HCT116 (cell line): Measurements from ENCODE around the gene IL36RN. TPM values are rescaled to one million over a fixed set of nuclear protein-coding genes. Genes with fewer than 3 reads are reported as not detected.

Experiments used
- ATAC-seq: fragments of 200-7000 bp; cut with Tn5 transposase; 2 replicates; pipeline ENCODE4 v1.9.1; 2020; ENCODE audit warnings: mild to moderate bottlenecking, moderate library complexity
- BruUV-seq: library from RNA; stranded (reverse); fragments of 400-500 nt; replicated peaks from 2 replicates; lab custom pipeline; 2021; lab: Mats Ljungman, UMichigan
- CTCF ChIA-PET: fragments of 300-600 bp; sonication (Branson Sonifier 250); formaldehyde crosslinking; loops from one replicate; lab custom pipeline; 2021; ENCODE audit warnings: antibody characterized with exemption; lab: Charles Lee
- POLR2A ChIA-PET: fragments of 300-600, 350-600 bp; sonication (Branson Sonifier 250); formaldehyde crosslinking; loops from one replicate; lab custom pipeline; 2021; ENCODE audit warnings: antibody characterized with exemption; lab: Charles Lee
- RAD21 ChIA-PET, 2 experiments: fragments of 300-600 bp; sonication (Branson Sonifier 250); formaldehyde crosslinking; loops; one replicate each; lab custom pipeline; 2023; ENCODE audit warnings: low total read pairs in 2 of 2; ENCODE audit not compliant: uncharacterized antibody in 2 of 2, unreplicated experiment in 2 of 2, low non-redundant PET in 1 of 2; lab: Charles Lee
- DNase-seq: peaks from one replicate; pipeline ENCODE4 v3.0.0-alpha.2; 2010; ENCODE audit warnings: low read depth, low spot score
- H2AFZ ChIP-seq: fragments of 200-600 bp; shearing (Covaris generic), sonication (generic); 2 replicates; pipeline ENCODE4 v1.6.1; 2017; ENCODE audit warnings: low read depth, mixed run types, mixed read lengths, antibody characterized with exemption, low read length; ENCODE audit not compliant: poor library complexity, severe bottlenecking
- H3K27ac ChIP-seq: 2 replicates; pipeline ENCODE4 v1.5.1; 2012; ENCODE audit warnings: low read depth, low read length
- H3K27me3 ChIP-seq: fragments of 200-600 bp; sonication (generic); 2 replicates; pipeline ENCODE4 v1.6.1; 2016; ENCODE audit warnings: mixed run types, low read length, mixed read lengths; ENCODE audit not compliant: insufficient read depth
- H3K36me3 ChIP-seq, 2 experiments: fragments of 200-500 bp in 1 of 2; fragments of 200-600 bp in 1 of 2; sonication (Bioruptor generic) in 1 of 2; sonication (generic) in 1 of 2; 2 replicates each; pipeline versions ENCODE4 v1.5.1 to v1.6.1; 2014 to 2016; ENCODE audit warnings: low read length in 2 of 2, inconsistent platforms in 1 of 2, mixed read lengths in 1 of 2, mixed run types in 1 of 2; ENCODE audit not compliant: insufficient read depth in 2 of 2, control insufficient read depth in 1 of 2
- H3K4me1 ChIP-seq, 2 experiments: fragments of 200-600 bp in 1 of 2; sonication (generic) in 1 of 2; 2 replicates each; pipeline versions ENCODE4 v1.5.1 to v1.6.1; 2012 to 2017; ENCODE audit warnings: low read length in 2 of 2, inconsistent platforms in 1 of 2, mild to moderate bottlenecking in 1 of 2, mixed read lengths in 1 of 2, mixed run types in 1 of 2, moderate library complexity in 1 of 2; ENCODE audit not compliant: insufficient read depth in 2 of 2, control insufficient read depth in 1 of 2
- H3K4me2 ChIP-seq: fragments of 200-600 bp; sonication (generic); 2 replicates; pipeline ENCODE4 v1.6.1; 2017; ENCODE audit warnings: mixed run types, low read length, mixed read lengths
- H3K4me3 ChIP-seq, 2 experiments: fragments of 200-600 bp in 1 of 2; sonication (generic) in 1 of 2; replicated peaks in 1 of 2; 2 replicates each; pipeline ENCODE4 v1.5.1; 2011 to 2016; ENCODE audit warnings: low read length in 2 of 2, control low read depth in 1 of 2, low read depth in 1 of 2, mild to moderate bottlenecking in 1 of 2, mixed read lengths in 1 of 2, mixed run types in 1 of 2
- H3K79me2 ChIP-seq: fragments of 200-600 bp; sonication (generic); 2 replicates; pipeline ENCODE4 v1.6.1; 2017; ENCODE audit warnings: mild to moderate bottlenecking, mixed run types, low read length, moderate library complexity, mixed read lengths; ENCODE audit not compliant: insufficient read depth
- H3K9ac ChIP-seq: fragments of 200-600 bp; sonication (generic); 2 replicates; pipeline ENCODE4 v1.6.1; 2016; ENCODE audit warnings: low read length, mixed read lengths
- H3K9me2 ChIP-seq: fragments of 200-600 bp; sonication (generic), shearing (Covaris generic); 2 replicates; pipeline ENCODE4 v1.6.1; 2017; ENCODE audit warnings: mixed run types, mild to moderate bottlenecking, moderate library complexity; ENCODE audit not compliant: insufficient read depth
- H3K9me3 ChIP-seq, 2 experiments: fragments of 200-500 bp in 1 of 2; fragments of 200-600 bp in 1 of 2; sonication (Bioruptor generic) in 1 of 2; sonication (generic) in 1 of 2; 2 replicates each; pipeline ENCODE4 v1.6.1; 2014 to 2017; ENCODE audit warnings: low read length in 2 of 2, mixed read lengths in 2 of 2, inconsistent platforms in 1 of 2, low read depth in 1 of 2, mild to moderate bottlenecking in 1 of 2, mixed run types in 1 of 2, moderate library complexity in 1 of 2; ENCODE audit not compliant: control insufficient read depth in 1 of 2, insufficient read depth in 1 of 2
- H4K20me1 ChIP-seq: fragments of 200-600 bp; sonication (generic), shearing (Covaris generic); 2 replicates; pipeline ENCODE4 v1.6.1; 2017; ENCODE audit warnings: mixed run types, mild to moderate bottlenecking, moderate library complexity; ENCODE audit not compliant: insufficient read depth
- EGR1 ChIP-seq: IDR thresholded peaks from 2 replicates; pipeline ENCODE4 v1.6.1; 2012; ENCODE audit warnings: low read depth
- POLR2AphosphoS5 ChIP-seq: IDR thresholded peaks from 2 replicates; pipeline ENCODE4 v1.6.1; 2011; ENCODE audit warnings: mild to moderate bottlenecking, low read depth, low read length, moderate library complexity
- RAD21 ChIP-seq: IDR thresholded peaks from 2 replicates; pipeline ENCODE4 v1.6.1; 2012; ENCODE audit warnings: low read depth, mild to moderate bottlenecking
- SP1 ChIP-seq: IDR thresholded peaks from 2 replicates; pipeline ENCODE4 v1.6.1; 2012; ENCODE audit warnings: low read depth
- SRF ChIP-seq: IDR thresholded peaks from 2 replicates; pipeline ENCODE4 v1.6.1; 2012; ENCODE audit warnings: low read depth
- YY1 ChIP-seq: IDR thresholded peaks from 2 replicates; pipeline ENCODE4 v1.6.1; 2011; ENCODE audit warnings: low read length, low read depth, moderate library complexity, mild to moderate bottlenecking; ENCODE audit not compliant: insufficient replicate concordance; ENCODE audit errors: extremely low read depth
- ZNF274 ChIP-seq: fragments of 200-500 bp; sonication (Bioruptor generic); IDR thresholded peaks from 2 replicates; pipeline ENCODE4 v1.6.1; 2014; ENCODE audit warnings: mild to moderate bottlenecking, low read depth, low read length, inconsistent platforms
- intact Hi-C: fragments of 100-400 bp; cut with micrococcal nuclease; formaldehyde crosslinking; loops from 2 replicates; pipeline ENCODE4 v1.10.0; 2022
- total RNA-seq: library from RNA; stranded (reverse); gene quantifications from one replicate; pipeline ENCODE4 v1.2.1, GENCODE V29; 2021; ENCODE audit not compliant: unreplicated experiment
- TF ChIP-seq, protein P1 (sequence below): IDR thresholded peaks from 2 replicates; pipeline ENCODE4 v1.6.1; 2012; ENCODE audit warnings: low read depth
- TF ChIP-seq, protein P2 (sequence below): IDR thresholded peaks from 2 replicates; pipeline ENCODE4 v1.6.1; 2011; ENCODE audit warnings: mild to moderate bottlenecking, low read length, moderate library complexity; ENCODE audit not compliant: insufficient replicate concordance; ENCODE audit errors: extremely low read depth

Gene IL36RN
- total RNA-seq, 1 experiment from 2014 or later, result not detected

DNA sequence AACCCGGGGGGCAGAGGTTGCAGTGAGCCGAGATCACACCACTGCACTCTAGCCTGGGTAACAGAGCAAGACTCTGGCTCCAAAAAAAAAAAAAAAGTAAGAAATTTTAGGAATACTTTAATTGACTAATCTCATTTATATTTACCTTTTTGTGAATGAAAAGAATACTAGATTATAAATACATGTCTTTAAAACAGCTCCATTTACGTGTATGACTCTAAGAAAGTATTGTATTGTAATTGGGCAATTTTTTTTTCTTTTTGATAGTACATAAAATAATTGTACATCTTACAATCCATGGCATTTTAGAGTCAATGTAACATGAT is 45.7 kb upstream of the IL36RN start:
- intact Hi-C loops, result no loop called here
- no peak overlapping the region for H3K27ac ChIP-seq
- no peaks in the 10 kb centered on the region for H3K9me3 ChIP-seq
- H3K36me3 ChIP-seq, result no peaks in the 10 kb centered on the region
- no peak overlapping the region for H3K4me2 ChIP-seq
- H4K20me1 ChIP-seq, result no peaks in the 10 kb centered on the region
- no peaks in the 10 kb centered on the region for H3K4me1 ChIP-seq
- no peaks in the 10 kb centered on the region for H3K9me2 ChIP-seq
- TF ChIP-seq EGR1 (no peak), RAD21 (no peak), SRF (no peak), POLR2AphosphoS5 (no peak), SP1 (no peak), YY1 (no peak), ZNF274 (no peak)
- TF ChIP-seq, protein P1, sequence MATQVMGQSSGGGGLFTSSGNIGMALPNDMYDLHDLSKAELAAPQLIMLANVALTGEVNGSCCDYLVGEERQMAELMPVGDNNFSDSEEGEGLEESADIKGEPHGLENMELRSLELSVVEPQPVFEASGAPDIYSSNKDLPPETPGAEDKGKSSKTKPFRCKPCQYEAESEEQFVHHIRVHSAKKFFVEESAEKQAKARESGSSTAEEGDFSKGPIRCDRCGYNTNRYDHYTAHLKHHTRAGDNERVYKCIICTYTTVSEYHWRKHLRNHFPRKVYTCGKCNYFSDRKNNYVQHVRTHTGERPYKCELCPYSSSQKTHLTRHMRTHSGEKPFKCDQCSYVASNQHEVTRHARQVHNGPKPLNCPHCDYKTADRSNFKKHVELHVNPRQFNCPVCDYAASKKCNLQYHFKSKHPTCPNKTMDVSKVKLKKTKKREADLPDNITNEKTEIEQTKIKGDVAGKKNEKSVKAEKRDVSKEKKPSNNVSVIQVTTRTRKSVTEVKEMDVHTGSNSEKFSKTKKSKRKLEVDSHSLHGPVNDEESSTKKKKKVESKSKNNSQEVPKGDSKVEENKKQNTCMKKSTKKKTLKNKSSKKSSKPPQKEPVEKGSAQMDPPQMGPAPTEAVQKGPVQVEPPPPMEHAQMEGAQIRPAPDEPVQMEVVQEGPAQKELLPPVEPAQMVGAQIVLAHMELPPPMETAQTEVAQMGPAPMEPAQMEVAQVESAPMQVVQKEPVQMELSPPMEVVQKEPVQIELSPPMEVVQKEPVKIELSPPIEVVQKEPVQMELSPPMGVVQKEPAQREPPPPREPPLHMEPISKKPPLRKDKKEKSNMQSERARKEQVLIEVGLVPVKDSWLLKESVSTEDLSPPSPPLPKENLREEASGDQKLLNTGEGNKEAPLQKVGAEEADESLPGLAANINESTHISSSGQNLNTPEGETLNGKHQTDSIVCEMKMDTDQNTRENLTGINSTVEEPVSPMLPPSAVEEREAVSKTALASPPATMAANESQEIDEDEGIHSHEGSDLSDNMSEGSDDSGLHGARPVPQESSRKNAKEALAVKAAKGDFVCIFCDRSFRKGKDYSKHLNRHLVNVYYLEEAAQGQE, result no peak
- TF ChIP-seq, protein P2, sequence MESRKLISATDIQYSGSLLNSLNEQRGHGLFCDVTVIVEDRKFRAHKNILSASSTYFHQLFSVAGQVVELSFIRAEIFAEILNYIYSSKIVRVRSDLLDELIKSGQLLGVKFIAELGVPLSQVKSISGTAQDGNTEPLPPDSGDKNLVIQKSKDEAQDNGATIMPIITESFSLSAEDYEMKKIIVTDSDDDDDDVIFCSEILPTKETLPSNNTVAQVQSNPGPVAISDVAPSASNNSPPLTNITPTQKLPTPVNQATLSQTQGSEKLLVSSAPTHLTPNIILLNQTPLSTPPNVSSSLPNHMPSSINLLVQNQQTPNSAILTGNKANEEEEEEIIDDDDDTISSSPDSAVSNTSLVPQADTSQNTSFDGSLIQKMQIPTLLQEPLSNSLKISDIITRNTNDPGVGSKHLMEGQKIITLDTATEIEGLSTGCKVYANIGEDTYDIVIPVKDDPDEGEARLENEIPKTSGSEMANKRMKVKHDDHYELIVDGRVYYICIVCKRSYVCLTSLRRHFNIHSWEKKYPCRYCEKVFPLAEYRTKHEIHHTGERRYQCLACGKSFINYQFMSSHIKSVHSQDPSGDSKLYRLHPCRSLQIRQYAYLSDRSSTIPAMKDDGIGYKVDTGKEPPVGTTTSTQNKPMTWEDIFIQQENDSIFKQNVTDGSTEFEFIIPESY, result no peak
- POLR2A ChIA-PET, result no interaction called here
- ATAC-seq (no peak), DNase-seq (no peak)
- no peak overlapping the region for H2AFZ ChIP-seq
- no TSS peak for BruUV-seq
- H3K79me2 ChIP-seq, result no peaks in the 10 kb centered on the region
- no peak overlapping the region for H3K9ac ChIP-seq
- RAD21 ChIA-PET, result no interaction called here
- CTCF ChIA-PET, result no interaction called here
- no peaks in the 10 kb centered on the region for H3K27me3 ChIP-seq
- no peak overlapping the region for H3K4me3 ChIP-seq
